GM18526 (cell line): Measurements from ENCODE around the gene NHERF1.

Experiments used
- POLR2A ChIP-seq: IDR thresholded peaks from 3 replicates; pipeline ENCODE4 v1.6.1; 2011; ENCODE audit not compliant: insufficient read length; ENCODE audit errors: extremely low read depth

Gene NHERF1

GRCh38 chr17:74778960-74779359, 30.5 kb downstream of the NHERF1 start:
- TF ChIP-seq POLR2A, result no peak

- no peak for TF ChIP-seq POLR2A
These were observed 31.1 kb downstream of the NHERF1 start for GRCh38 chr17:74779501-74779900.

GRCh38 chr17:74779948-74780400, 31.5 kb downstream of the NHERF1 start:
- no peak for TF ChIP-seq POLR2A

GRCh38 chr17:74780443-74781238, 32.2 kb downstream of the NHERF1 start:
- no peak for TF ChIP-seq POLR2A

- no peak for TF ChIP-seq POLR2A
These were observed 34.1 kb downstream of the NHERF1 start for GRCh38 chr17:74782571-74782970.

GRCh38 chr17:74784125-74784810, 35.8 kb downstream of the NHERF1 start:
- TF ChIP-seq POLR2A, result no peak

GRCh38 chr17:74785096-74785980, 36.9 kb downstream of the NHERF1 start:
- no peak for TF ChIP-seq POLR2A

GRCh38 chr17:74785981-74786360, 37.5 kb downstream of the NHERF1 start:
- TF ChIP-seq POLR2A, result no peak

GRCh38 chr17:74786431-74787055, 38.1 kb downstream of the NHERF1 start:
- no peak for TF ChIP-seq POLR2A

- no peak for TF ChIP-seq POLR2A
These were observed 42.0 kb downstream of the NHERF1 start for GRCh38 chr17:74790161-74791058.

- TF ChIP-seq POLR2A, result no peak
These were observed 44.2 kb downstream of the NHERF1 start for GRCh38 chr17:74792586-74793105.

GRCh38 chr17:74795327-74796020, 47.0 kb downstream of the NHERF1 start:
- TF ChIP-seq POLR2A, result no peak

- TF ChIP-seq POLR2A, result no peak
These were observed 47.8 kb downstream of the NHERF1 start for GRCh38 chr17:74796211-74796610.
